ENCODE results near the gene NEK5.
A peak's percentile ranks its signal among the peaks of the same experiment; 100 is the strongest.

The NEK5 gene

DNA sequence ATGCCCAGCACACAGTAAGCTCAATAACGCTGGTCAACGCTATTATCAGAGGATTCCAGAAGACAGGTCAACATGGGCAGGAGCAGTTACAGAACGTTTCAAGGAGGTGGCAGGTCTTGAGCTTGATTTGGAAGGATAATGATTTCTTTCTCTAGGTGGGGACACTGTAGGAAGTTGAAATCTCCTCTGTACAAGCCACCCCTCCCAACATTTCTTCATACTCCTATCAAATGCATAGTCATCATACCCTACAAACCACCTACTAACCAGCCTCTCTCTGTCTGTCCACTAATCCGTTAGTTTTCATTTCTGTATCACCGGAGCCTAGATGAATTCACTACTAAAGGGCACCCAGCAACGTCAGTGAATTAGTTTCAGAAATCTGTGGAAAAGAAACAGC, 118.9 kb downstream of the NEK5 start:
- H3K9me3 ChIP-seq (ENCODE audit: control insufficient read depth, low read length) = no peaks in the 10 kb centered on the region
- no peaks in the 10 kb centered on the region for H3K36me3 ChIP-seq (ENCODE audit: control insufficient read depth, insufficient read depth, low read length, severe bottlenecking)
- DNase-seq (ENCODE audit: low read depth) = no peak
- peaks cover 15% of the 10 kb centered on the region for H3K4me1 ChIP-seq (ENCODE audit: control insufficient read depth, insufficient read depth, low read length)
- no peak overlapping the region for H3K4me3 ChIP-seq (ENCODE audit: low read length)
- H3K9ac ChIP-seq (ENCODE audit: low read length) = no peak overlapping the region
- H3K27me3 ChIP-seq (replicated peaks; ENCODE audit: control insufficient read depth, insufficient read depth, low read length) = peaks cover 19% of the 10 kb centered on the region

GRCh38 chr13:52006523-52007245, 122.2 kb downstream of the NEK5 start:
- Histone ChIP-seq H3K27me3 (replicated peaks; ENCODE audit: control insufficient read depth, insufficient read depth, low read length) (peaks cover 19% of the 10 kb centered on the region), H3K9me3 (ENCODE audit: control insufficient read depth, low read length) (no peaks in the 10 kb centered on the region), H3K4me3 (ENCODE audit: low read length) (no peak overlapping the region), H3K4me1 (ENCODE audit: control insufficient read depth, insufficient read depth, low read length) (peaks cover 4% of the 10 kb centered on the region), H3K36me3 (ENCODE audit: control insufficient read depth, insufficient read depth, low read length, severe bottlenecking) (no peaks in the 10 kb centered on the region), H3K9ac (ENCODE audit: low read length) (no peak overlapping the region)
- no peak for DNase-seq (ENCODE audit: low read depth)

DNA sequence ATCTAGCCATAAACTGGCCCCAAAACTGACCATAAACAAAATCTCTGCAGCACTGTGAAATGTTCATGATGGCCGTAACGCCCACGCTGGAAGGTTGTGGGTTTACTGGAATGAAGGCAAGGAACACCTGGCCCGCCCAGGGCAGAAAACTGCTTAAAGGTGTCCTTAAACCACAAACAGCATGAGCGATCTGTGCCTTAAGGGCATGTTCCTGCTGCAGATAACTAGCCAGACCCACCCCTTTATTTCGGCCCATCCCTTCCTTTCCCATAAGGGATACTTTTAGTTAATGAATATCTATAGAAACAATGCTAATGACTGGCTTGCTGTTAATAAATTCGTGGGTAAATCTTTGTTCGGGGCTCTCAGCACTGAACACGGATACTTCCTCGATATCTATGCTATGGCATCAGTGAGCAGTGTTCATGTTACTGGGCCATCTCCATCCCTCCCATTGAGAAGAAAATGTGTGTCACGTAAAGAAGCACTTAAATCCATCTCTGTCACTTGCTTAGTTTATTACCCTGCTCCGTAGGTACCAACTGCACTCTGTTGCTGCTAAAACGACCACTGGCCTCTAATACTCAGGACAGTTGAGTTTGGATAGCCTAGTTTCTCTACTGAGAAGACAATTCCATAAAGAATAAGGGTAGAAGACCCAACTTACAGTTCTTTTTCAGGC, 122.9 kb downstream of the NEK5 start:
- Histone ChIP-seq H3K4me3 (ENCODE audit: low read length) (no peak overlapping the region), H3K27me3 (replicated peaks; ENCODE audit: control insufficient read depth, insufficient read depth, low read length) (peaks cover 16% of the 10 kb centered on the region), H3K9ac (ENCODE audit: low read length) (no peak overlapping the region), H3K4me1 (ENCODE audit: control insufficient read depth, insufficient read depth, low read length) (peaks cover 3% of the 10 kb centered on the region), H3K9me3 (ENCODE audit: control insufficient read depth, low read length) (no peaks in the 10 kb centered on the region), H3K36me3 (ENCODE audit: control insufficient read depth, insufficient read depth, low read length, severe bottlenecking) (no peaks in the 10 kb centered on the region)
- no peak for DNase-seq (ENCODE audit: low read depth)

- H3K4me1 ChIP-seq (ENCODE audit: control insufficient read depth, insufficient read depth, low read length) = peaks cover 5% of the 10 kb centered on the region
- DNase-seq (ENCODE audit: low read depth) = no peak
- H3K27me3 ChIP-seq (replicated peaks; ENCODE audit: control insufficient read depth, insufficient read depth, low read length) = peaks cover 11% of the 10 kb centered on the region
- no peaks in the 10 kb centered on the region for H3K36me3 ChIP-seq (ENCODE audit: control insufficient read depth, insufficient read depth, low read length, severe bottlenecking)
- H3K9me3 ChIP-seq (ENCODE audit: control insufficient read depth, low read length) = no peaks in the 10 kb centered on the region
- H3K4me3 ChIP-seq (ENCODE audit: low read length) = no peak overlapping the region
- no peak overlapping the region for H3K9ac ChIP-seq (ENCODE audit: low read length)
Observed at GRCh38 chr13:52004511-52005170, 124.2 kb downstream of the NEK5 start.

DNA sequence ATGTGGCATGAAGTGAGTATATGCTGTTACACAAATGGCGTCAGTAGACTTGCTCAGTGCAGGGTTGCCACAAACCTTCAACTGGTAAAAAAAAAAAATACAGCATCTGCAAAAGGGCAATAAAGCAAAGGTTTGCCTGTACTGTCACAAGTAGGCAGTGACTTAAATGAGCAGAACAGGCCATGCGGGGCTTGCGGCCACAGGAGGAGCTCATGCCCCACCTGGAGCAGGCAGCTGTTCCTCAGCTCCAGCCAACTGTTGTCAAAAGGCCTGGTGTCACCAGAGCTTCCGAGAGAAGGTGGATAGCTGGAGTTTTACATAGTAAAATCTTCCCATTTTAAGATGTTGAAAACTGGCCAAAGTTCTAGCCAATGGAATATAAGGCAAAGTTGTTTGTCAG, 125.3 kb downstream of the NEK5 start:
- H3K9me3 ChIP-seq (ENCODE audit: control insufficient read depth, low read length) = no peaks in the 10 kb centered on the region
- peaks cover 17% of the 10 kb centered on the region for H3K27me3 ChIP-seq (replicated peaks; ENCODE audit: control insufficient read depth, insufficient read depth, low read length)
- no peak overlapping the region for H3K4me3 ChIP-seq (ENCODE audit: low read length)
- DNase-seq (ENCODE audit: low read depth) = no peak
- no peaks in the 10 kb centered on the region for H3K36me3 ChIP-seq (ENCODE audit: control insufficient read depth, insufficient read depth, low read length, severe bottlenecking)
- no peak overlapping the region for H3K9ac ChIP-seq (ENCODE audit: low read length)
- peaks cover 14% of the 10 kb centered on the region for H3K4me1 ChIP-seq (ENCODE audit: control insufficient read depth, insufficient read depth, low read length)

GRCh38 chr13:52002361-52002760, 126.5 kb downstream of the NEK5 start:
- H3K27me3 ChIP-seq (replicated peaks; ENCODE audit: control insufficient read depth, insufficient read depth, low read length) = peaks cover 25% of the 10 kb centered on the region
- no peaks in the 10 kb centered on the region for H3K36me3 ChIP-seq (ENCODE audit: control insufficient read depth, insufficient read depth, low read length, severe bottlenecking)
- no peak for DNase-seq (ENCODE audit: low read depth)
- H3K4me1 ChIP-seq (ENCODE audit: control insufficient read depth, insufficient read depth, low read length) = peaks cover 14% of the 10 kb centered on the region
- no peak overlapping the region for H3K4me3 ChIP-seq (ENCODE audit: low read length)
- H3K9ac ChIP-seq (ENCODE audit: low read length) = no peak overlapping the region
- H3K9me3 ChIP-seq (ENCODE audit: control insufficient read depth, low read length) = no peaks in the 10 kb centered on the region

DNA sequence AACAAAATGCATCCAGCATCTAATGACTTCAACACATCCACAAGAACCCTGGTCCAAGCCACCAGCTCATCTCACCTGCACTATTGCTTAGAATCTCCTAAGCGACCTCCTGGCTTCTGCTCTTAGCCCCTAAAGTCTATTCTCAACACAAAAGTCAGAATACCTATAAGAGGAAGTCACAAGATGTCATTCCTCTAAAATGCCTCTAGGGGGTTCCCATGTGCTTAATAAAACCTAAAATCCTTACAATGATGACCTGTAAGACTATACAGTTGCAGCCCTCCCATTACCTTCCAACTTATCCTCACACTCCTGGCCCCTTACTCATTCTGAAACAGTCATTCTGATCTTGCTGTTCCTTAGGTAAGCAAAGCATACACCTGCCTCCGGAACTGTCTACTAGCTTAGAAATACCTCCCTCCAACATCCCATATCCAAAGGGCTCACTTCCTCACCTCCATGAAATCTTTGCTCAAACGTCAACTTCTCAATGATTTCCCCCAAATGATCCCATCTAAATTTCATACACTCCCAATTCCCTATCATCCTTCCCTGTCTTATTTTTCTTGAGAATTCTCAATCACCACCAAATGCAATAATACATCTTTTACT, 127.6 kb downstream of the NEK5 start:
- no peaks in the 10 kb centered on the region for H3K36me3 ChIP-seq (ENCODE audit: control insufficient read depth, insufficient read depth, low read length, severe bottlenecking)
- peaks cover 17% of the 10 kb centered on the region for H3K4me1 ChIP-seq (ENCODE audit: control insufficient read depth, insufficient read depth, low read length)
- H3K9ac ChIP-seq (ENCODE audit: low read length) = no peak overlapping the region
- DNase-seq (ENCODE audit: low read depth) = peak; percentile 71
- peaks cover 28% of the 10 kb centered on the region for H3K27me3 ChIP-seq (replicated peaks; ENCODE audit: control insufficient read depth, insufficient read depth, low read length)
- no peaks in the 10 kb centered on the region for H3K9me3 ChIP-seq (ENCODE audit: control insufficient read depth, low read length)
- no peak overlapping the region for H3K4me3 ChIP-seq (ENCODE audit: low read length)

DNA sequence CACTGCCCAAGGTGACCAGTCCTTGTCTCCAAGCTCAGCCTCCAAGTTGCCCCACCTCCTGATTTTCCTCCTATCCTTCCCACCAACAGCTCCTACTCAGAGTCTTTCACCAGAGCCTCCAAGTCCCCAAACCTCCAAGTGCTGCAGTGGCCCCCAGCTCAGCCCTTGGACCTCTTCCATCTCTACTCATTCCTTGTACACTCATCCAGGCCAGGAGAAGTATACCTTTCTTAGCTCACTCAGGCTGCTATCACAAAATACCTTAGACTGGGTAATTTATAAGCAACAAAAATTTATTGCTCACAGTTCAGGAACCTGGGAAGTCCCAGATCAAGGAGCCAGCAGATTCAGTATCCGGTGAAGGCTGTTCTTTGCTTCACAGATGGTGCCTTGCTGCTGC, 129.0 kb downstream of the NEK5 start:
- Histone ChIP-seq H3K36me3 (ENCODE audit: control insufficient read depth, insufficient read depth, low read length, severe bottlenecking) (no peaks in the 10 kb centered on the region), H3K27me3 (replicated peaks; ENCODE audit: control insufficient read depth, insufficient read depth, low read length) (peaks cover 28% of the 10 kb centered on the region), H3K9me3 (ENCODE audit: control insufficient read depth, low read length) (no peaks in the 10 kb centered on the region), H3K4me1 (ENCODE audit: control insufficient read depth, insufficient read depth, low read length) (peaks cover 30% of the 10 kb centered on the region), H3K4me3 (ENCODE audit: low read length) (no peak overlapping the region), H3K9ac (ENCODE audit: low read length) (no peak overlapping the region)
- no peak for DNase-seq (ENCODE audit: low read depth)

DNA sequence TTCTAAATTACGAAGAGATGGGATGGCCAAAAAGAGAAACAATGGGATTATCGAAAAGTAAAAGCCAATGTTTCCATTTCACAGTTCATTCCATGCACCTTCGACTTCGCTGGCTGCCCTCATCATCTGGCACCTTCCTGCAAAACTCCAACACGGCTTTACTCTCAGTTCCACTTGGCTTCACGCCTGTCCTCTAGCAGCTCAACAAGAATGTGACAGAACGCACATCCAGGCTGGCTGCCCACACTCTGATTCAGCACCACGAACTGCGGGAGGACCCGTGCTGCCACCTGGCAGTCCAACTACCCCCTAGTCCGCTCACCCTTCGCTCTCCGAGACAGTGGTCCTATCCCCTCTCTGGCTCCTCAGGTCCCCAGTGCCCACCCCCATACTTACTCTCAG, 129.4 kb downstream of the NEK5 start:
- Histone ChIP-seq H3K4me1 (ENCODE audit: control insufficient read depth, insufficient read depth, low read length) (peaks cover 31% of the 10 kb centered on the region), H3K9ac (ENCODE audit: low read length) (no peak overlapping the region), H3K9me3 (ENCODE audit: control insufficient read depth, low read length) (no peaks in the 10 kb centered on the region), H3K27me3 (replicated peaks; ENCODE audit: control insufficient read depth, insufficient read depth, low read length) (peaks cover 28% of the 10 kb centered on the region), H3K4me3 (ENCODE audit: low read length) (no peak overlapping the region), H3K36me3 (ENCODE audit: control insufficient read depth, insufficient read depth, low read length, severe bottlenecking) (no peaks in the 10 kb centered on the region)
- no peak for DNase-seq (ENCODE audit: low read depth)

DNA sequence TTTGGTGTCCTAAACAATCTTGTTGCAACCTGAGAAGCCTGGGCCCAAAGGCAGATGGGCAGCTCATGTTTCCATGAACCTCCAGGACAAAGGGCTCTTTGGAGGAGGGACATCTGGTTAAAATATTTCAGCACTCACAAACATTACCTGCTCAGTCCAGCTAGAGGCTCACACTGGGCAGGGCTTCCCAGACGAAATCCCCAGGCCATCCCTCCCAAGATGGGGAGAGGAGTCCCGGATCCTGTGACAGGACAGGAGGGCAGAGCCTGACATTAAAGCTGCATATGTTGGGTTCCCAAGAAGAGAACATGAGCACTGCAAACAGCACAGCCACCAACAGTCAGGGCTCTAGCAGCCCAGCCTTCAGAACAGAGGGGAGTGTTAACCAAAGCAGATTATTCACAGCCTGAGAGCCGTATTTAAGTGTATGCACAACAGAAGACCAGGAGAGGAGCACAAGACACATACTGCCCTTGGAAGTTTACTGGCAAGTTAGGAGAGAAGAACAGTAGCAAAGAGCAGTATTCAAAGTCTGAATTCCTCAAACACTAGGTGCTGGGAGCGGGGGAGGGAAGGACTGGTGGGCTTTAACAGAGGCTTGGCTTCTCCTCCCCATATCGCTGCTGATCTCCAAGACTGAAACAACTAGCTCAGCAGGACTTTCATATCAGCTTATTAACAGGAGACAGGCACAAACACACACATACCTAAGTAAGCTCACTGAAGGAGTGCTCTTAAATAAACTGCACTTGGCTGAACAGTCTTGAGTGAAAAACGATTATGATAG, 130.0 kb downstream of the NEK5 start:
- H3K4me1 ChIP-seq (ENCODE audit: control insufficient read depth, insufficient read depth, low read length) = peaks cover 31% of the 10 kb centered on the region
- H3K4me3 ChIP-seq (ENCODE audit: low read length) = no peak overlapping the region
- no peaks in the 10 kb centered on the region for H3K36me3 ChIP-seq (ENCODE audit: control insufficient read depth, insufficient read depth, low read length, severe bottlenecking)
- DNase-seq (ENCODE audit: low read depth) = no peak
- H3K9me3 ChIP-seq (ENCODE audit: control insufficient read depth, low read length) = no peaks in the 10 kb centered on the region
- no peak overlapping the region for H3K9ac ChIP-seq (ENCODE audit: low read length)
- peaks cover 28% of the 10 kb centered on the region for H3K27me3 ChIP-seq (replicated peaks; ENCODE audit: control insufficient read depth, insufficient read depth, low read length)
